KBM-7 (cell line): ENCODE measurements around the gene TBP.
A peak's percentile ranks its signal among the peaks of the same experiment; 100 is the strongest.

Source experiments
- DNase-seq: peaks from one replicate; pipeline ENCODE4 v3.0.0-alpha.2; 2015
- in situ Hi-C: fragments of 300-500 bp; cut with MboI; formaldehyde crosslinking; loops from 2 replicates; pipeline ENCODE4 v1.14.3; 2020; ENCODE audit warnings: low sequenced_read_pairs, low pct_unique_long_range_greater_than_20kb, mixed read lengths

The TBP gene

GRCh38 chr6:170532867-170533488 is 21.2 kb upstream of the TBP start:
- in situ Hi-C loops: no loop called here
- no peak for DNase-seq

DNA sequence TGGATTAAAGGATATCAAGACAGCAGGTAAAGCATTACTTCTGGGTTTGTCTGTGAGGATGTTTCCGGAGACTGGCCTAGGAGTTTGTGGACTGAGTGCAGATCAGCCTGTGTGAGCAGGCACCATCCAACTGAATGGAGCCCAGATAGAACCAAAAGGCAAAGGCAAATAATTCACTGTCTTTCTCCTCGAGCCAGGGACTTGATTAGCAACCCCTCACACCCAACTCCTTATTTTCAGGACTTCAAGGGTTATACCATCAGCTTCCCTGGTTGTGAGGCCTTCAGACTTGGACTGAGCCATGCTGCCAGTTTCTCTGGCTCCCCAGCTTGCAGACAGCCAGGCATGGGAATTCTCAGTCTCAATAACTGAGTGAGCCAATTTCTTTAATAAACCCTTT is 20.4 kb upstream of the TBP start:
- no peak for DNase-seq
- in situ Hi-C loops: no loop called here

DNA sequence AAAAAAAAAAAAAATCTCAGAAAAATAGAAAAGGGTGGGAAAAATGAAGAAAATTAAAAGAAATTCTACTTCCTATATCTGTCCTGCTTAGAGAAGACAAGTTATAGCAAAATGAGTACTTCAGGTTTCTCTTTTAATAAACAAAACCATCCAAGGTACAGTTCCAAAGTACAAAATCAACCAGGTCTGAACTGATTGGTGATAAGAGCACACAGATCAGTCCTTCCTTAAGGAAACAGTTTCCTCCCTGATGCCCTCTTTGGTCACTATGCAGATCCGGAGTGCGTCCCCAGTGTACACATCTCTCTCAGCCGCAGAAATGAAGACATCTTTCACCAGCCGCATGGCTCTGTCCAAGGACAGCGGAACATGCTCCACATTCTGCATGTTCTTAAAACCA is 19.2 kb upstream of the TBP start:
- DNase-seq: no peak
- in situ Hi-C loops: no loop called here

DNA sequence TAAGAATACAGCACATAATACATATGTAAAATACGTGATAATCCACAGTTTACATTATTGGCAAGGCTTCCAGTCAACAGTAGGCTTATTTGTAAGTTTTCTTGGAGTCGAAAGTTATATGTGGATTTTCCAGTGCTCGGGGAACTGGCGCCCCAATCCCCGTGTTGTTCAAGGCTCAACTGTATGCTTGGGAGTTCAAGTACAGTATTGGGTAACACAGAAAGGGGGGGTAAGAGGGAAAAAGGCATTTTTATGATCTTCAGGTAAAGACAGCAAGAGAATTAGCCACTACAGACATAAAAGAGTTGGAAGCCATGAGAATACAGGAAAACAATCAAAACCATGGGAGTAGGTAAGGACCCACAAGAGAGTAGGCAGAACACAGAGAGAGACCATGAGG is 17.5 kb upstream of the TBP start:
- in situ Hi-C loops: no loop called here
- no peak for DNase-seq

DNA sequence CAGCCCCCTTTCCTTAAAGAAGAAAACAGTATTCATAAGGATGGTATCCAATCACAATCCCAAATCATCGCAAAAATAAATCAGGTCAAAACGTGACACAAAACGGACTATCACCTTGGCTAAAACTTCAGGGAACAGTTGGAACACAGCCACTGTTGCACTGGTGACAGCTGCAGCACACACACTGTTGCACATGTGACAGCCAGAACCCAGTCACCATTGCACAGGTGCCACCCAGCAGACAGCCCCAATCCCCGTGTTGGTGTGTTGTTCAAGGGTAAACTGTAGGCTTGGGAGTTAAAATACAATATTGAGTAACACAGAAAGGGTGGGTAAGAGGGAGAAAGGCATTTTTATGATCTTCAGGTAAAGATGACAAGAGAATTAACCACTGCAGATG is 16.8 kb upstream of the TBP start:
- in situ Hi-C loops: no loop called here
- no peak for DNase-seq

GRCh38 chr6:170542031-170542719 is 12.0 kb upstream of the TBP start:
- in situ Hi-C loops: no loop called here
- no peak for DNase-seq

GRCh38 chr6:170545405-170545804 is 8.8 kb upstream of the TBP start:
- in situ Hi-C loops: no loop called here
- DNase-seq: no peak

DNA sequence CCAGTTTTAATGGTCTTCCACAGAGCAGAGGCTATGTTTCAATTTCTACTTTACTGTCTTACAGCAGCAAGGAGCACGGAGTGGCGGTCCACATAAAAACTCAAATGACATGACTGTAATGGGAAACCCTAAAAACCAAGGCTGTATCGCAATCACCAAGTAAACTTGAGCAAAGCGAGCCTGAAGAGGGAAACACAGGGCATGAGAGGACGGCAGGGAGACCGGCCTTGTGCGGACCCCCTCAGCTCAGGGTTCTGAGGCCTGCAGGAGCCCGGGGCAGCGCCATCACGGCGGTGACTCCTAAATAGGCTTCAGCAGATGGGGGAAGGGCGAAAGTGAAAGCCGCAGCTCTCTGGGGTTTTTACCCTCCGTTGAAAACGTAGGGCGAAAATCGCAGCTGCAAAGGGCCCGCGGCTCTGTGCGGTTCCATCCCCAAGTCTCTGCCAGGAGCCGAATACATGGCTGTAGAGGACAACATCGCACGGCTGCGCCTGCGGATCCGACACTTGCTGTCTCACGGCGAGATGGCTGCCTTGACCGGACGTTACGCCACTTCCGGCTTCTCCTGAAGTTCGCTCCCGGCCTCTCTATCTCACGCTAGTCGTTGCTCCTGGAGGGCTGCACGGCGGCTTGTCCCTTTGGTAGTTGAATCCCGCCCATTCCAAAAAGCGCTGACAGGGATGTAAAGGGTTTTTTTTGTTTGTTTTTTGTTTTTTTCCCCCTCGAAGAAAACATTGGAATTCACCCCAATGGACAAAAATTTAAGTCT is 1.2 kb upstream of the TBP start, which contains the start of gene PSMB1:
TSS of gene PSMB1 (minus strand) at position 543 of the 769 bp plus-strand sequence. CDS start at position 478, 65 bp downstream.
- DNase-seq: peak; percentile 91
- in situ Hi-C loops: no loop called here

DNA sequence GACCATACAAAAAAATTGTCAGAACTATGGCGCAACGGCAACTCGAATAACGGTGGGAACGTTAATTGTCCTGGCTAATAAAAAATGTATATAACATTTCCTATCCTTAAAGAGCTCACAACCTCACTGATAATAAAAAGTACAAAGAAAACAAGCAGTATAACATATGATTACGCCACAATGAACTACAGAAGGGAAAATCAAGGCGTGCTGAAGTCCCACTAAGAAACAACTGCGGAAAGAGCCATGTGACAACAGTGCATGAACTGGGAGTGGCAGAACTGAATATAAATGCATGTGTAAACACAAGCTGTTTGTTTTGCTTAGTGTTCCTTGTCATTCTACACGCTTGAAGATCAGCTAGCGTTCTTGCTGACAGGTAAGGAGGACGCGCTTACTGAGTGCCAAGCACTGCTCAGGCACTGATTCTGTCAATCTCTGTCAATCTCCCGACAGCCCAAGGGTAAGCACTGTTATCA is 596 bp upstream of the TBP start:
- DNase-seq: no peak
- in situ Hi-C loops: no loop called here

- in situ Hi-C loops: no loop called here
- no peak for DNase-seq
Measured at GRCh38 chr6:170554796-170555137, 598 bp downstream of the TBP start.

DNA sequence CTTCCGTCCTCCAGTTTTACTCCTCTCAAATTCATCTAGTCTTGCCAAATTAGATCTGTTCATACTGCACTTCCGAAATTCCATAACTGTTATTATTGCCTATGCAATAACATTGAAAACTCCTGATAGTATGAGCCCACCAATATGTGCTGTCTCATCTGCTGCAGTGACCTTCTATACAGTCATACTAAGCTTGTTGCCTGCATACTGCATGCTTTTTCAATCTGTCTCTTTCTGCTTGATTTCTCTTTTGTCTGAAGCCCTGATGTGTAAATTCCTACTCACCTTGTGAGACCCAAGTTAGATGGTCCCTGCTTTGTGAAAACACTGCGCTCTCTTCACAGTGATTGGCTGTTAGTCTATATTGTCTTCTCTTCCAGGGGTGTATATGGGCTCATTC is 1.1 kb downstream of the TBP start:
- no peak for DNase-seq
- in situ Hi-C loops: no loop called here

GRCh38 chr6:170561555-170561954 is 7.4 kb downstream of the TBP start:
- no peak for DNase-seq
- in situ Hi-C loops: no loop called here

DNA sequence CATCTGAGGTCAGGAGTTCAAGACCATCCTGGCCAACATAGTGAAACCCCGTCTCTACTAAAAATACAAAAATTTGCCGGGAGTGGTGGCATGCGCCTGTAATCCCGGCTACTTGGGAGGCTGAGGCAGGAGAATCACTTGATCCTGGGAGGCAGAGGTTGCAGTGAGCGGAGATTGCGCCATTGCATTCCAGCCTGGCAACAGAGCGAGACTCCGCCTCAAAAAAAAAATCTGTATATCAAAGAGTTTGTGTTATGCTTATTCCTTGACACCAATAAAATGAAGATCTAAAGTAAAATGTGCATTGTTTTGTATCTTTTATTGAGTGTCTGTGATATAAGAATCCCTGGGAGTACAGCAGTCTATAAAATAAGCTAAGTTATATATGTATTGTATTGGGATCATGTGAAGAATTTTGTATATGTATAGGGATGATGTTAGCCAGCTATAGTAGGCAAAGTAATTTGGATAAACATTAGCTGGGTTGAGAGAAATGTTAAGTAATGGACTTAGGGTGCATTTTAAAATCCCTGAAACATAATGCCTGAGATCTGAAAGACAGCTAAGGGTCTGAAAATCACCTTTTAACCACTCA is 10.9 kb downstream of the TBP start:
- no peak for DNase-seq
- in situ Hi-C loops: no loop called here

GRCh38 chr6:170572704-170573466 is 18.7 kb downstream of the TBP start:
- DNase-seq: no peak
- in situ Hi-C loops: no loop called here

DNA sequence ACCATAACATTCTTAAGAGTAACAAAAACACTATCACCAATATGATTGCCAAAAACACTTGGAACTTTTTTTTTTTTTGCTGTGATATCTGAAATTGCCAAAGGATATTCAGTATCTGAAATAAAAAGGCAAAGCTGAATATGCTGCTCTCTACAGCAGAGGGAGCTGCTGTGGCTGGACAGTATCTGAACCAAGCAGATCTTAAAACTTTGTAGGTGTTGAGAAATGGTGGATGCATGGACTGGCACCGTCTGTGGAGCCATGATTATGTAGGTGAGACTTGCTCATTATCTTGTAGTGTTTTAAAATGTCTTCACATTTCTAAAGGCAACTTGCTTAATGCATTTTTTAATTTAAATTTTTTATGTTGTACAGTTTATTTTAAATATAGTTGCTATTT is 21.1 kb downstream of the TBP start:
- in situ Hi-C loops: no loop called here
- no peak for DNase-seq

DNA sequence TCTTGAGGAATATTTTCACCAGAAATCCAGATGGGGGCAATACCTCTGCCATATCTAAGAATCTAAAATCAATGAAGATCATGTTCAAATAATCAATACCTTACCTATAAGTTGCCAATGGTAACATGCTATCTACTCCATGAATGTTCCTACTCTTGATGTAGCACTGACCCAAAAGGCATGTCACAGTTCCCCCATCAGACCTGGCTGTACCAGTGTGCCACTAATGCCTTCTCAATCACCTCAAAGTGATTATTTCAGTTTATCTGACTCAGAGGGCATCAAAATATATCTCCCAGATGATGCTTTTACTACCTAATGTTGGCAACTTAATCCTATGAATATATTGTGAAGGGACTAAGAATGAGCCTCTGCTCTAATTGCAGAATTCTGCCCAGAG is 24.7 kb downstream of the TBP start:
- DNase-seq: no peak

DNA sequence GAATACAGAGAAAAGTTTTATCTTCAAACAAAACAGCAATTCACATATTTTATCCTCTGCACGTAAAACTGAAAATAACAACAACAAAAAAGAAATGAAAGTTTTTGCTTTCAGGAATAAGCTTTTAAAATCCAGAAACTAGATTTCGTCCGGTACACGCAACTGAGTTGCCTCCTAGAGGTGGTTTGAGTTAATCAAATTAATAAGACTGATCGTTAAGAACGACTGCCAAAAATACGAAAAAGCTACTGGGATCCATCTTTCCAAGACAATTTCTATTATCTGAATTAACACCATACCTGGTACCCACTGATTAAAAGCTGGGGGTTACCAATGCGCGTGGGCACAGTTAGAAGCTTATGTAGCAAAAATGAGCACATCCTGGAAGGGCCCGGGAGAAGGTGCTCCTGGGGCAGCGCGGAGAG is 29.6 kb downstream of the TBP start:
- no peak for DNase-seq
- in situ Hi-C loops: no loop called here

More for the DNA sequence above, 24.7 kb downstream of the TBP start:
- in situ Hi-C loops: no loop called here

- in situ Hi-C loops: no loop called here
- DNase-seq: peak; percentile 95
Measured at GRCh38 chr6:170584181-170584953, 30.2 kb downstream of the TBP start, which contains the start of gene PDCD2. Gene PDCD2, minus strand, starts transcription at chr6:170584637. Its CDS starts 56 bp downstream, at chr6:170584581.
